SK-N-MC (cell line): ENCODE measurements around the gene TAS2R1.

Source experiments
- DNase-seq: peaks from one replicate; pipeline ENCODE4 v3.0.0-alpha.2; 2011; ENCODE audit warnings: low read depth, low spot score
- H3K27ac ChIP-seq: fragments of 200-600 bp; sonication (generic); 2 replicates; pipeline ENCODE4 v1.5.1; 2016; ENCODE audit warnings: mixed run types
- H3K36me3 ChIP-seq: fragments of 200-600 bp; sonication (generic); 2 replicates; pipeline ENCODE4 v1.6.1; 2017; ENCODE audit warnings: antibody characterized with exemption, low read length, mixed read lengths; ENCODE audit not compliant: insufficient read depth
- H3K4me3 ChIP-seq: fragments of 200-600 bp; sonication (generic); 2 replicates; pipeline ENCODE4 v1.5.1; 2016
- H3K9ac ChIP-seq: fragments of 200-600 bp; sonication (generic); 2 replicates; pipeline ENCODE4 v1.8.0; 2017; ENCODE audit warnings: mixed run types, mixed read lengths; ENCODE audit not compliant: insufficient read length
- H3K9me3 ChIP-seq: fragments of 200-600 bp; sonication (generic); 2 replicates; pipeline ENCODE4 v1.6.1; 2017; ENCODE audit warnings: low read depth, mild to moderate bottlenecking, antibody characterized with exemption, low read length, moderate library complexity, mixed read lengths
- EZH2 ChIP-seq: fragments of 200-600 bp; sonication (generic); IDR thresholded peaks from one replicate; pipeline ENCODE4 v1.6.1; 2017; ENCODE audit warnings: antibody characterized with exemption
- FOXP2 ChIP-seq: optimal IDR thresholded peaks from 2 replicates; pipeline ENCODE3; 2011; ENCODE audit warnings: mild to moderate bottlenecking, moderate library complexity; ENCODE audit not compliant: insufficient read depth; ENCODE audit errors: extremely low read length, control extremely low read depth
- POLR2AphosphoS5 ChIP-seq: IDR thresholded peaks from 2 replicates; pipeline ENCODE4 v1.6.1; 2012; ENCODE audit warnings: mild to moderate bottlenecking, low read depth, low read length, borderline replicate concordance

The TAS2R1 gene

DNA sequence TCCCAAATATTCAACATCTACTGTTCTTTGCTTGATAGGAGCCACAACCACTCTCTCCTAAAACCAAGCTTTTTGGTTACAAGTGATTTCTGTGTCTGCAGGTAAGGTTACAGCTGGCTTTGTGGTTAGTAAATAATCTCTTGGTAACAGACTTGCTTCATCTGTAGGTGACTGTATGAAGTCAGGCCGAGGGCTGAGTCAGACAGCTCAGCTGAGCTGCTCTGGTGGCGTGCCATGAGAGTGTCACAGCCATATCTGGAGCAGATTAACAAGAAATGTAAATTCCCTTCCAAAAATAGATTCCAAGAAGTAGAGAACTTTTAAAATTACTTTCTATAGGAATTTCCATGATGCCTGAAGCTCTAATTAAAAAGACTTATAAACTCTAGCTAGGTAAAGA, 23.7 kb upstream of the TAS2R1 start:
- Histone ChIP-seq H3K4me3 (no peak overlapping the region), H3K27ac (no peak overlapping the region), H3K9ac (no peak overlapping the region), H3K9me3 (no peaks in the 10 kb centered on the region), H3K36me3 (no peaks in the 10 kb centered on the region)
- no peak for DNase-seq
- TF ChIP-seq POLR2AphosphoS5 (no peak), FOXP2 (no peak), EZH2 (no peak)

DNA sequence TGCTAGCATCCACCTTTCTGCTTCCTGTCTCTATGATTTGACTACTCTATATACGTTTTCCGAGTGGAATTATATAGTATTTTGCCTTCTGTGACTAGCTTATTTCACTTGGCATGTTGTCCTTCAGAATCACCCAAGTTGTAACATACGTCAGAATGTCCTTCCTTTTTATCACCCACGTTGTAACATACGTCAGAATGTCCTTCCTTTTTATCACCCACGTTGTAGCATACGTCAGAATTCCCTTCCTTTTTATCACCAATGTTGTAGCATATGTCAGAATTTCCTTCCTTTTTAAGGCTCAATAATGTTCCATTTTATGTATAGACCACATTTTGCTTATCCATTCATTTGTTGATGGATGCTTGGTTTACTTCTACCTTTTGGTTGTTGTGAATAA, 22.9 kb upstream of the TAS2R1 start:
- TF ChIP-seq EZH2 (no peak), POLR2AphosphoS5 (no peak), FOXP2 (no peak)
- Histone ChIP-seq H3K36me3 (no peaks in the 10 kb centered on the region), H3K4me3 (no peak overlapping the region), H3K9me3 (no peaks in the 10 kb centered on the region), H3K27ac (no peak overlapping the region), H3K9ac (no peak overlapping the region)
- no peak for DNase-seq

DNA sequence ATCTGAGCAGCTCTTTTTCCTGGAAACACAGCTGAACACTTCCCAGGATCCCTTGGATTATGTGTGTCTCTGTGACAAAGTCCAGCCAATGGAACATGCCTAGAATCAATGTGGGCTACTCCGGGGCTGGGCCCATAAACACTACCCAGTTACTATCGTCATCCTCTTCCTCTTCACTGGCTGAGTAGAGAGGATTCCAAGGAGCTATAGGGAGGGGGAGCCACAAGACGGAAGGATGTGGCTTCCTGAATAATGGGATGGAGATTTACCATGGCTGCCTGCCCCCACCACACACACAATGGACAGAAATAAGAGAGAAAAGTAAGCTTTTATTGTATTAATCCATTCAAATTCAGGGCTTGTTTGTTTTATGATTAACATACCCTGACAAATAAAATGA, 22.1 kb upstream of the TAS2R1 start:
- Histone ChIP-seq H3K9ac (no peak overlapping the region), H3K36me3 (no peaks in the 10 kb centered on the region), H3K4me3 (no peak overlapping the region), H3K9me3 (no peaks in the 10 kb centered on the region), H3K27ac (no peak overlapping the region)
- TF ChIP-seq FOXP2, result no peak
- TF ChIP-seq EZH2, result no peak
- no peak for TF ChIP-seq POLR2AphosphoS5
- DNase-seq, result no peak

DNA sequence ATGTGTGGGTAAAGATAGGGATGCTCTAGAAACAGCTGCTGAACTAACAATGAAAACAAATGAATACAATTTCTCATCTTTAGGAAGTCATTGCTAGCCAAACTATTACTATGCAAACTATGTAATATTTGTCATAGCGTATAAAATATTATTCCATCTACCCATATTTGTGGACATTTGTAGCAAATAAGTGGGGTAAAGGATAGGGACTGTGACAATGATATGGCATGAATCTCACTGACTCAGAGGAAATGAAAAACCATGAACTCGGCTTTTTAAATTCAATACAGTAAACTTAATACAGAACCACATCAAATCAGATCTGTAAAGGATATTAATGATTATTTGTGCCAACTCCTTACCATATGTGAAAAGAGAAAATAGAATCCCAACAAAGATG, 16.7 kb upstream of the TAS2R1 start:
- no peak overlapping the region for H3K27ac ChIP-seq
- no peak for DNase-seq
- no peaks in the 10 kb centered on the region for H3K36me3 ChIP-seq
- no peak overlapping the region for H3K4me3 ChIP-seq
- no peak for TF ChIP-seq EZH2
- no peak for TF ChIP-seq POLR2AphosphoS5
- no peak for TF ChIP-seq FOXP2
- no peaks in the 10 kb centered on the region for H3K9me3 ChIP-seq
- H3K9ac ChIP-seq, result no peak overlapping the region

DNA sequence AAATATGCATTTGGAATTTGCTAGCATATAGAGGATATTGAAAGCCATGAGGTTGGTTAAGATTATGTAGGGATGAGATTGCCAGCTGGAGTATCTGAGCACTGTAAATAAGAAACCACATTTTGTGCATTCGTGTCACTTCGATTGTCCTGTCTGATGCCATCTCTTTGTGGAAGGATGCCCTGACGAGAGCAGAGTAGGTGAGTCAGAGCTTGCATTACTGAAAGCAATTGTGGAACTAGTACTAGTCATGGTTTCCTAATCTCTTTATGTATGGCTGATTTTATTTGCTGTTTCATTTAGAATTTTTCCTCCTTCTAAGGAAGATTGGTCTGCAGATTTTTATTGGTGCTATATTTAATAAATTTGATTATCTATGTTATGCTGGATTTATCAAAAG, 14.5 kb upstream of the TAS2R1 start:
- H3K9ac ChIP-seq, result no peak overlapping the region
- no peak for DNase-seq
- no peak for TF ChIP-seq FOXP2
- TF ChIP-seq EZH2, result no peak
- no peak for TF ChIP-seq POLR2AphosphoS5
- H3K36me3 ChIP-seq, result no peaks in the 10 kb centered on the region
- H3K9me3 ChIP-seq, result no peaks in the 10 kb centered on the region
- no peak overlapping the region for H3K4me3 ChIP-seq
- no peak overlapping the region for H3K27ac ChIP-seq

DNA sequence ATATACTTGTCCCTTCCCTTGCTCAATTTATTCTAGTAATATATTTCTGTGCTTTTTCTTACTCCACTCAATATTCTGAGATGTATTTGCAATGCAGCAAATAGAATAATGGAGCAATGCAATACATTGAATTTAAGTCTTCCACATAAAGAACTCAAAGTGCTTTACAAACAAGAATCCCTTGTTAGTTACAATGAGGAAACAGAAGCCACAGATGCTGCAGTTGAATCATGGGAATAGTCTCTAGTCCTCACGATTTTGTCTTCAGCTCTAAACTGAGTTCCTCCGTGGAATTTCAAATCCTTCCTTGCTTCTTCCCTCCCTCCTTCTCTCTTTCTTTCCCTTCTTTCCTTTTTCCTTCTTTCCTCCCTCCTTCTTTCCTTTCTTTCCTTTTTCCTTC, 12.5 kb upstream of the TAS2R1 start:
- Histone ChIP-seq H3K36me3 (no peaks in the 10 kb centered on the region), H3K4me3 (no peak overlapping the region), H3K9ac (no peak overlapping the region), H3K27ac (no peak overlapping the region), H3K9me3 (no peaks in the 10 kb centered on the region)
- DNase-seq, result no peak
- TF ChIP-seq EZH2 (no peak), POLR2AphosphoS5 (no peak), FOXP2 (no peak)

DNA sequence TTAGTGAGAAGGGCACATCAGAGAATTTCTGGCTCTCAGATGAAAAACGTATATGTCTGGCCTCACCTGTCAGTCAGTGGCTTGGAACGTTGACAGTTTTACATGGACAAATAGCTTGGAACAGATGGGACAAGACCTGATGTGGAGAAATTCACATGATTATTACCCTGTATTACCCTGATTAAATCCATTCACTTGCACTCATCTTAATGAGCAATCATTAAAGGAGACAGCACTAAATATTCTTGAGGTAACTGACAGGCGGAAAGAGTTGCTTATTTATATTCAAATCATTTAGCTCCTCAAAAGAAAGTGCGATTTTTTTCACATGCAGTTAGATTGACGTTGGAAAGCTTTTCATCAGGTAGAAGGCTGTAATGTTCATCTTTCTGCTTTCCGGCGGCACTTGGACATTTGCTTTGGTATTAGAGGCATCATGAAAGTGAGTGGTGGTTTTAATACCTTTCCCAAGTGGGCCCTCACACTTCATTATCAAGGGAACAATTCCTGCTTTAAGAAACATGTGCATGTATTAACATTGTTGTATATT, 11.7 kb upstream of the TAS2R1 start:
- Histone ChIP-seq H3K9ac (no peak overlapping the region), H3K9me3 (no peaks in the 10 kb centered on the region), H3K4me3 (no peak overlapping the region), H3K36me3 (no peaks in the 10 kb centered on the region), H3K27ac (no peak overlapping the region)
- no peak for TF ChIP-seq EZH2
- no peak for TF ChIP-seq FOXP2
- DNase-seq, result no peak

DNA sequence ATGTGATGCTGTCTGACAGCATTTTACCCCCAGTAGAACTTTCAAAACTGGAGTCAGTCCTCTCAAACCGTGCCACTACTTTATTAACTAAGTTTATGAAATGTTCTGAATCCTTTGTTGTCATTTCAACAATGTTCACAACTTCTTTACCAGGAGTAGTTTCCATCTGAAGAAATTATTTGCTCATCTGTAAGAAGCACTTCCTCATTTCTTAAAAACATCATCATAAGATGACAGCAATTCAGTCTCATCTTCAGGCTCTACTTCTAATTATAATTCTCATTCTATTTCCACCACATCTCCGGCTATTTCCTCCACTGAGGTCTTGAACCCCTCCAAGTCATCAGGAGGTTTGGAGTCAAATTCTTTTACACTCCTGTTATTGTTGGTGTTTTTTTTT, 2.3 kb upstream of the TAS2R1 start:
- no peak for DNase-seq
- H3K4me3 ChIP-seq, result no peak overlapping the region
- H3K9me3 ChIP-seq, result no peaks in the 10 kb centered on the region
- H3K9ac ChIP-seq, result no peak overlapping the region
- no peaks in the 10 kb centered on the region for H3K36me3 ChIP-seq
- TF ChIP-seq POLR2AphosphoS5 (no peak), FOXP2 (no peak), EZH2 (no peak)
- no peak overlapping the region for H3K27ac ChIP-seq

DNA sequence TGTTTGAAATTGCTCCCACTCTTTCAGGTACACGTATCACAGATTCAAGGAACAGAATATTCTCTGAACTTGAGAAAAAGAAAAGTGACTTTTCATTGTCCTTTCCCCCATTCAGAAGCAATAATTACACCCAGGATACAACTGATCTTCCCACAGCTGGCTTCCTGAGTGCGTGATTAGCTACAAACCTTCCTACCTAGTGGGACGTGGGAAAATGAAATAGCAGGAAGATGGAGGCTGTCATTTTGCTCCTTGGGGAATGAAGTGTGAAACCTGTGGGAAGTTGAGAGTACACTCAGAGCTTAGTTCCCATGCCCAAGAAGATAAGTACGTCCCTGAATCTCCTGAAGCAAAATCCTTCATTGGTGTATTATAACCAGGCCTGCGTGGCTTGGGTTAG, 2.6 kb downstream of the TAS2R1 start:
- H3K4me3 ChIP-seq, result no peak overlapping the region
- TF ChIP-seq EZH2, result no peak
- TF ChIP-seq POLR2AphosphoS5, result no peak
- no peak for TF ChIP-seq FOXP2
- no peak for DNase-seq
- no peak overlapping the region for H3K27ac ChIP-seq
- no peak overlapping the region for H3K9ac ChIP-seq
- H3K36me3 ChIP-seq, result no peaks in the 10 kb centered on the region
- no peaks in the 10 kb centered on the region for H3K9me3 ChIP-seq
